Subcutaneous adipose tissue (tissue), 4 donors: ENCODE data around the gene FARS2. TPM values are rescaled to one million over a fixed set of nuclear protein-coding genes. Genes with fewer than 3 reads are reported as not detected.

Source experiments
- total RNA-seq, 4 donors: library from RNA; depleted of rRNA; stranded (reverse); fragments of >200 nt; gene quantifications; one replicate each; pipeline ENCODE4 v1.1.0, GENCODE V29; 2016
- TF ChIP-seq, protein P1 (sequence below): fragments of 450-650 bp; IDR thresholded peaks from one replicate; pipeline ENCODE4 v1.5.1; 2016; ENCODE audit warnings: low read depth, mild to moderate bottlenecking, control low read depth, antibody characterized with exemption, moderate library complexity

Gene FARS2
- total RNA-seq, 4 donors from 2014 or later, result 6.2 to 13.6 (median 11.3) TPM

DNA sequence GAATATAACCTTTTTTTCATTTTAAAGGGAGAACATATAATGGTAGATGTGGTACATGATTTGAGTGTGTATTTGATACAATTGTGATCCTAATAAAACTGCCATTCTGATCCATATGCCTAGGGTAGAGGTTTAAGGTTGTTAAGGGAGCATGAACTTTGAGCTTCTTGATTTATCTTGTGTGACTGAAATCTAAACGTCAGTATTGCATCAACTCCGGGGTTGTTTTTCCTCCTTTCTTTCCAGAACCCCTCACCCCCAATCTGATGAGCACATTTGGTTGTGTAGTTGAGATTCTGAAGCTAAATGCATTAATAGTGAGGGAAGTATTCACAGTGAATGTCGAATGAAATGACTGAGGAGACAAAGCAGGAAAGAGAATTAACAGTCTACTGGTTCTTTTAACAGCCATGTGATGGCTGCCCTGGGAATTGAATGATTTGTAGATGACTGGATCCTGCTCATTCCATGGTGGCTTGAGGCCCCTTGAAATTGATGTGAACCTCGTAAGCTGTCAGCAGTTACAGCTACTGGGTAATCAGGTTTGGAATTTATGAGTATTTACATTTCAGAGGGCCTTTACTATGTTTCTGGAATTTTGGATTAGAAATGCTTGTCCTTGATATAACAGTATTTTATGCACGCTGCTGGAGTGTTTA, 44.8 kb downstream of the FARS2 start:
- TF ChIP-seq, protein P1, sequence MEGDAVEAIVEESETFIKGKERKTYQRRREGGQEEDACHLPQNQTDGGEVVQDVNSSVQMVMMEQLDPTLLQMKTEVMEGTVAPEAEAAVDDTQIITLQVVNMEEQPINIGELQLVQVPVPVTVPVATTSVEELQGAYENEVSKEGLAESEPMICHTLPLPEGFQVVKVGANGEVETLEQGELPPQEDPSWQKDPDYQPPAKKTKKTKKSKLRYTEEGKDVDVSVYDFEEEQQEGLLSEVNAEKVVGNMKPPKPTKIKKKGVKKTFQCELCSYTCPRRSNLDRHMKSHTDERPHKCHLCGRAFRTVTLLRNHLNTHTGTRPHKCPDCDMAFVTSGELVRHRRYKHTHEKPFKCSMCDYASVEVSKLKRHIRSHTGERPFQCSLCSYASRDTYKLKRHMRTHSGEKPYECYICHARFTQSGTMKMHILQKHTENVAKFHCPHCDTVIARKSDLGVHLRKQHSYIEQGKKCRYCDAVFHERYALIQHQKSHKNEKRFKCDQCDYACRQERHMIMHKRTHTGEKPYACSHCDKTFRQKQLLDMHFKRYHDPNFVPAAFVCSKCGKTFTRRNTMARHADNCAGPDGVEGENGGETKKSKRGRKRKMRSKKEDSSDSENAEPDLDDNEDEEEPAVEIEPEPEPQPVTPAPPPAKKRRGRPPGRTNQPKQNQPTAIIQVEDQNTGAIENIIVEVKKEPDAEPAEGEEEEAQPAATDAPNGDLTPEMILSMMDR, result no peak

DNA sequence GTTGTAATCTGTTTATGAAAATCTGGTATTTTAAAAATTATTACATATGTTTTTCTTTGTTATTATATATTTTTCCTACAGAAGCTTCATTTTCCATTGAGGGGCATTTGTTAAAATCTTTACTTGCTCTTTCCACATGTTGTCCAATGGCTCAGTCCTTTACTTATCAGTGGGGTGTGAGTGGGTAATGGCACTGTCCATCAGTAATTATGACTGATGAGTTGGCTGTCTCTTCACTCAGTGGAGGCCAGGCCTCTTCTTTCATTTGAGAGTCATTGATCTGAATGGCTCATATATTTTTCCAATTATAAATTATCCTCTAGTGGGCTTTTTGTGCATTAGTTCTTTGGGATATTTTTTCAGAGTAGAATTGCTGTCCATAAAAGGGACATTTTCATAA, 45.7 kb downstream of the FARS2 start:
- TF ChIP-seq, protein P1, result no peak

DNA sequence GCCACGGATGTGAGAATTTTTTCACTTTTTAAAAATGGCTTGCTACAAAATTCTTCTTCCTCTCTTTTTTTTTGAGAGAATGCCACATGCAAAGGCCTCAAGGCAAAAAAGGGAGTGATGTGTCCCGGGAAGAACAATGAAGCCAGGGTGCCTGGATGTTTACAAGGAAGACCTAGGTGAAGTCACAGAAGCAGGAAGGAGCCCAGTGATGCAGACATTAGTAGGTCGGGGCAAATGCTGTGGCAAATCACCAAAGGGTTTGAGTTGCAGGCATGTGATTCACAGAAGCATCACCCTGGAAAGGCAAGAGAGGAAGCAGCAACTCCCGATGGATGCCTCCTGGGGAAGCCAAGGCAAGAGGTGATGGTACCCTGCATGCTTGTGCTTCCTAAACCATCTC, 46.8 kb downstream of the FARS2 start:
- TF ChIP-seq, protein P1, result no peak

DNA sequence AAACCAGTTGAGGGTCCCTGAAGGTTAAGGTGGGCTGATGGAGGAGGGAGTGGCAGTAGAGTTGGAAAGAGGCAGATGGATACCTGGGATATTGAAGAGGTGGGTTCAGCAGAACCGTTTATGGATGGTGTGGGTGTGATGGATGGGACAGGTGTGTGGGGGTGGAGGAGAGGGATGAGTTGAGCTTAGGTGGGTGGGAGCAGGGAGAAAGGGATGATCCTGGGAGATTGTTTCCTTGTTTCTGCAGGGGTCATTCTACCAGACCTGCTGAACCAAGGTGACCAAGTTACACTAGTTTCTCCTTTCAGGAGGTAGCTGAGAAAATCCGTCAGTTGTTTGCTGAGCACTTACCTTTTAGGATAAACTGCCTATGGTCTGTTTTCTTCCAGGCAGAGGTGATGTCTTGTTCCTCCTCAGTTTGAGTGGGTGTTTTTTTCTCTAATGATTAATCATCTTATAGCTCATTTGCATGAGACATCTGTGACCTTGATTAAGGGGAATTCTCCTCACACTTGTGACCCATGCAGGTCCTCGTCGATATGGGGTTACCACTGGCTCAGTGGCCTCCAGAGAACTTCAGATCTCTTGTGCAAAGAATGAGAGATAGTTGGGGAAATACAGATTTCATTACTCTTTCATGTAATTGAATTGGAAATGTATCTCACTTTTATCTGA, 53.0 kb downstream of the FARS2 start:
- TF ChIP-seq, protein P1, result no peak

DNA sequence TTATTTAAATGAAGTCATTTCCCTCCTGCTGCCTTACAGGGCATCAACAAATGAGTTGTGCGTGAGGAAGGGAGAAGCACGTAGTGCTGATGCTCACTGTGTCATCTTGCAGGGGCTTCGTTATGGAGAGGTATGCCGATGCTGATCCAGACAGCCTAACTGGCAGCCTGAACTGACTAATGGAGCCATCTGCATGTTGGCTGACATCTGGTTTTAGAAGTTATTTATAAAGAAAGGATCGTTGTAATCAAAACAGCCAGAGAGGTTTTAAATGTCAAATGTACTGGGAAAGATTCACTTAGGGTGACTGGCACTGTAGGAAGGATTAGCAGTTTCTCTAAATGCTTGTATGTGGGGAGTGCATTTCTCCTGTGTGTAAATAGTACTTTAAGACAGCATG, 54.6 kb downstream of the FARS2 start:
- TF ChIP-seq, protein P1, result no peak

DNA sequence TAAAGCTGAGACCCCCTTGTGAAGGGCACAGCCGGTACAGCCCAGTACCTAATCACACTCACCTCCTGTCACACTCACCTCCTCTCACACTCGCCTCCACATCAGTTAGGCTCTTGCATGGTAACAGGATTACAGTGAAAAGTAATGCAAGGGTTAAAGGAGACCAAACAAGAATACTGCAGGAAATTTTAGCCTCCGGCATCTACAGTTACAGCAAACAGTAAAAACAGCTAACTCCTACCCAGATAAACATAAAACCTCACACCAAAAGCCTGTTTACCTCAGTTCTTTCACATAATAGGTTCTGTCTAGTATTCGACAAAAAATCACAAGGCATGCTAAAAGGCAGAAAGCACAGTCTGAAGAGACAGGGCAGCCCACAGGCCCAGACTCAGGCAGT, 55.6 kb downstream of the FARS2 start:
- TF ChIP-seq, protein P1, result no peak

DNA sequence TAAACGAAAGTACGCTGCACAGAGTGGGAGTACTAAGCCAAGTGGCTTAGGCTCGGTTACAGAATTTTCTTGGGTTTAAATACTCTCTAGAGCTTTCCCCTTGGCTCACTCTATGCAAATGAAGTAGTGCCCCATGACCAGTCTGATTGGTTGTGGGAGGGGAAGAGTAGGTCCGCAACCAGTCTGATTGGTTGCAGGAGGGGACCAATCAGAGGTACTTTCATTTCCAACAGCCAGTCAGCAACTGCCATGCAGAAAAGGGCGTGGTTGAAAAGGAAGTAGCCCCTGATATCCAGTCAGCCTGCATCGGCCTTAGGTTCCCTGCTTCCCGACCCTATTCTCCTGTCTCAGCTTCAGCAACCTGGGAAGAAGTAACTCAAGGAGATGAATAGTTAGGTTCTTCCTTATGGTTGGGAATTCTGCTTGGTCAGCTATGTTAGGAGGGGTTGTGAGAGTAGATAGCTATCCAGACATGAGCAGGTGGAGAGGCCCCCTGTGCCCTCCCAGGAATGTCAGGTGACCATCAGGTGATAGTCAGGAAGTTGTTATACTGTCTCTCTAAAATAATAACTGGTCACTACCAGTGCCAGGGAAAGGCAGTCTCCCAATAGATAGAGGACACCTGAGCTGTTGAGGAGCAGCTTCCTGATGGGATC, 57.4 kb downstream of the FARS2 start:
- TF ChIP-seq, protein P1, result no peak
